GM04504 (cell line): ENCODE measurements around the gene BLOC1S5.
A peak's percentile ranks its signal among the peaks of the same experiment; 100 is the strongest.
"Not testable (repeated sequence)": the region's sequence is repeated elsewhere in the genome, so short reads cannot be mapped to it uniquely, and the experiment has no call there.

ENCODE experiments used
- DNase-seq: peaks from one replicate; pipeline ENCODE4 v3.0.0-alpha.2; 2012; ENCODE audit warnings: low read depth

BLOC1S5 gene

GRCh38 chr6:8082572-8082953 is 18.4 kb upstream of the BLOC1S5 start:
- DNase-seq: no peak

GRCh38 chr6:8080362-8081151 is 16.4 kb upstream of the BLOC1S5 start:
- peak; percentile 29 for DNase-seq

GRCh38 chr6:8079126-8079525 is 14.9 kb upstream of the BLOC1S5 start:
- no peak for DNase-seq

GRCh38 chr6:8077991-8078390 is 13.8 kb upstream of the BLOC1S5 start:
- DNase-seq: no peak

- DNase-seq: no peak
These were observed 11.5 kb upstream of the BLOC1S5 start for GRCh38 chr6:8075704-8076103.

- no peak for DNase-seq
These were observed 11.0 kb upstream of the BLOC1S5 start for GRCh38 chr6:8075185-8075584.

GRCh38 chr6:8074213-8074612 is 10.0 kb upstream of the BLOC1S5 start:
- DNase-seq: no peak

- no peak for DNase-seq
These were observed 9.6 kb upstream of the BLOC1S5 start for GRCh38 chr6:8073758-8074157.

GRCh38 chr6:8070718-8071117 is 6.5 kb upstream of the BLOC1S5 start:
- DNase-seq: no peak

GRCh38 chr6:8069631-8070284 is 5.6 kb upstream of the BLOC1S5 start:
- no peak for DNase-seq

- DNase-seq: no peak
These were observed 5.0 kb upstream of the BLOC1S5 start for GRCh38 chr6:8069151-8069550.

GRCh38 chr6:8066108-8066507 is 1.9 kb upstream of the BLOC1S5 start:
- DNase-seq: no peak

GRCh38 chr6:8065519-8065911 is 1.3 kb upstream of the BLOC1S5 start:
- DNase-seq: no peak

- no peak for DNase-seq
These were observed 689 bp upstream of the BLOC1S5 start for GRCh38 chr6:8064638-8065518.

- no peak for DNase-seq
These were observed 2.5 kb downstream of the BLOC1S5 start for GRCh38 chr6:8061736-8062135.

GRCh38 chr6:8060346-8060745 is 3.8 kb downstream of the BLOC1S5 start:
- DNase-seq: no peak

GRCh38 chr6:8059129-8059528 is 5.1 kb downstream of the BLOC1S5 start:
- no peak for DNase-seq

GRCh38 chr6:8057793-8058192 is 6.4 kb downstream of the BLOC1S5 start:
- no peak for DNase-seq

GRCh38 chr6:8057263-8057662 is 6.9 kb downstream of the BLOC1S5 start:
- no peak for DNase-seq

- DNase-seq: no peak
These were observed 9.9 kb downstream of the BLOC1S5 start for GRCh38 chr6:8054276-8054675.

GRCh38 chr6:8047541-8048292 is 16.5 kb downstream of the BLOC1S5 start:
- no peak for DNase-seq

- not testable (repeated sequence) for DNase-seq
These were observed 18.4 kb downstream of the BLOC1S5 start for GRCh38 chr6:8045769-8046168.
